Measurements from ENCODE around the gene CCDC24. TPM values are rescaled to one million over a fixed set of nuclear protein-coding genes. Genes with fewer than 3 reads are reported as not detected.

Gene CCDC24
- total RNA-seq, 1 donor from 2014 or later: 2.7 TPM

GRCh38 chr1:44038876-44039657 is 47.7 kb downstream of the CCDC24 start:
- H3K36me3 Mint-ChIP-seq (ENCODE audit: low read depth): no peaks in the 10 kb centered on the region
- DNase-seq (ENCODE audit: low spot score): no peak
- H3K27me3 Mint-ChIP-seq (ENCODE audit: insufficient read depth): peaks cover 19% of the 10 kb centered on the region
- H3K4me1 Mint-ChIP-seq (ENCODE audit: low read depth): no peaks in the 10 kb centered on the region
- no peak overlapping the region for H3K27ac Mint-ChIP-seq
- no peaks in the 10 kb centered on the region for H3K9me3 Mint-ChIP-seq
- H3K4me3 Mint-ChIP-seq: no peak overlapping the region
- intact Hi-C loops (cut with micrococcal nuclease): no loop called here

- intact Hi-C loops (cut with micrococcal nuclease): no loop called here
- H3K4me1 Mint-ChIP-seq (ENCODE audit: low read depth): no peaks in the 10 kb centered on the region
- no peaks in the 10 kb centered on the region for H3K9me3 Mint-ChIP-seq
- no peak for DNase-seq (ENCODE audit: low spot score)
- peaks cover 22% of the 10 kb centered on the region for H3K27me3 Mint-ChIP-seq (ENCODE audit: insufficient read depth)
- H3K27ac Mint-ChIP-seq: no peak overlapping the region
- H3K36me3 Mint-ChIP-seq (ENCODE audit: low read depth): no peaks in the 10 kb centered on the region
- H3K4me3 Mint-ChIP-seq: no peak overlapping the region
Measured at GRCh38 chr1:44040418-44040817, 49.0 kb downstream of the CCDC24 start.

GRCh38 chr1:44040846-44041245 is 49.4 kb downstream of the CCDC24 start:
- no peaks in the 10 kb centered on the region for H3K9me3 Mint-ChIP-seq
- intact Hi-C loops (cut with micrococcal nuclease): no loop called here
- peaks cover 22% of the 10 kb centered on the region for H3K27me3 Mint-ChIP-seq (ENCODE audit: insufficient read depth)
- H3K4me1 Mint-ChIP-seq (ENCODE audit: low read depth): no peaks in the 10 kb centered on the region
- DNase-seq (ENCODE audit: low spot score): no peak
- H3K36me3 Mint-ChIP-seq (ENCODE audit: low read depth): no peaks in the 10 kb centered on the region
- no peak overlapping the region for H3K27ac Mint-ChIP-seq
- H3K4me3 Mint-ChIP-seq: no peak overlapping the region

GRCh38 chr1:44043176-44044070 is 52.0 kb downstream of the CCDC24 start:
- intact Hi-C loops (cut with micrococcal nuclease): no loop called here
- Mint-ChIP-seq H3K36me3 (ENCODE audit: low read depth) (no peaks in the 10 kb centered on the region), H3K4me1 (ENCODE audit: low read depth) (peaks cover 15% of the 10 kb centered on the region), H3K27ac (no peak overlapping the region), H3K4me3 (no peak overlapping the region), H3K27me3 (ENCODE audit: insufficient read depth) (peaks cover 20% of the 10 kb centered on the region), H3K9me3 (no peaks in the 10 kb centered on the region)
- no peak for DNase-seq (ENCODE audit: low spot score)

- no peak overlapping the region for H3K4me3 Mint-ChIP-seq
- H3K27ac Mint-ChIP-seq: no peak overlapping the region
- DNase-seq (ENCODE audit: low spot score): no peak
- no peaks in the 10 kb centered on the region for H3K9me3 Mint-ChIP-seq
- H3K27me3 Mint-ChIP-seq (ENCODE audit: insufficient read depth): peaks cover 20% of the 10 kb centered on the region
- peaks cover 16% of the 10 kb centered on the region for H3K4me1 Mint-ChIP-seq (ENCODE audit: low read depth)
- intact Hi-C loops (cut with micrococcal nuclease): no loop called here
- no peaks in the 10 kb centered on the region for H3K36me3 Mint-ChIP-seq (ENCODE audit: low read depth)
Measured at GRCh38 chr1:44044071-44044801, 52.8 kb downstream of the CCDC24 start.

GRCh38 chr1:44045064-44045463 is 53.7 kb downstream of the CCDC24 start:
- intact Hi-C loops (cut with micrococcal nuclease): loop anchor here (5.0 kb wide), 2 partner anchors 113 to 338 kb away; partner anchors contain the start of genes ARTN and ST3GAL3
- peaks cover 16% of the 10 kb centered on the region for H3K27me3 Mint-ChIP-seq (ENCODE audit: insufficient read depth)
- no peak overlapping the region for H3K4me3 Mint-ChIP-seq
- H3K9me3 Mint-ChIP-seq: no peaks in the 10 kb centered on the region
- H3K36me3 Mint-ChIP-seq (ENCODE audit: low read depth): no peaks in the 10 kb centered on the region
- H3K27ac Mint-ChIP-seq: no peak overlapping the region
- peaks cover 16% of the 10 kb centered on the region for H3K4me1 Mint-ChIP-seq (ENCODE audit: low read depth)
- no peak for DNase-seq (ENCODE audit: low spot score)

Other genes starting within 250 kb of the CCDC24 start
- gene ARTN, start 57.8 kb upstream of the CCDC24 start, total RNA-seq: 0.24 and 0.88 TPM in 2 replicates
- gene IPO13, start 44.6 kb upstream of the CCDC24 start, total RNA-seq: 28.6 and 33.9 TPM in 2 replicates
- 73.8 and 74.8 TPM in 2 replicates for gene DPH2, start 21.6 kb upstream of the CCDC24 start, total RNA-seq
- 187 and 195 TPM in 2 replicates for gene ATP6V0B, start 16.6 kb upstream of the CCDC24 start, total RNA-seq
- gene B4GALT2, start 12.4 kb upstream of the CCDC24 start, total RNA-seq: 51.2 and 51.3 TPM in 2 replicates
- 7.0 and 7.4 TPM in 2 replicates for gene SLC6A9, start 39.9 kb downstream of the CCDC24 start, total RNA-seq
- not detected in 2 replicates for gene KLF17, start 127.2 kb downstream of the CCDC24 start, total RNA-seq
- not detected in 2 replicates for gene KLF18, start 150.0 kb downstream of the CCDC24 start, total RNA-seq
- 37.4 and 38.1 TPM in 2 replicates for gene DMAP1, start 221.9 kb downstream of the CCDC24 start, total RNA-seq